GM18907 (cell line): ENCODE measurements around the gene RNF39.
"Not testable (repeated sequence)": the region's sequence is repeated elsewhere in the genome, so short reads cannot be mapped to it uniquely, and the experiment has no call there.

Source experiments
- ATAC-seq: cut with Tn5 transposase; IDR thresholded peaks from one replicate; pipeline ENCODE4 v1.9.1; 2021; ENCODE audit warnings: mild to moderate bottlenecking, moderate library complexity; ENCODE audit not compliant: unreplicated experiment

RNF39 gene

DNA sequence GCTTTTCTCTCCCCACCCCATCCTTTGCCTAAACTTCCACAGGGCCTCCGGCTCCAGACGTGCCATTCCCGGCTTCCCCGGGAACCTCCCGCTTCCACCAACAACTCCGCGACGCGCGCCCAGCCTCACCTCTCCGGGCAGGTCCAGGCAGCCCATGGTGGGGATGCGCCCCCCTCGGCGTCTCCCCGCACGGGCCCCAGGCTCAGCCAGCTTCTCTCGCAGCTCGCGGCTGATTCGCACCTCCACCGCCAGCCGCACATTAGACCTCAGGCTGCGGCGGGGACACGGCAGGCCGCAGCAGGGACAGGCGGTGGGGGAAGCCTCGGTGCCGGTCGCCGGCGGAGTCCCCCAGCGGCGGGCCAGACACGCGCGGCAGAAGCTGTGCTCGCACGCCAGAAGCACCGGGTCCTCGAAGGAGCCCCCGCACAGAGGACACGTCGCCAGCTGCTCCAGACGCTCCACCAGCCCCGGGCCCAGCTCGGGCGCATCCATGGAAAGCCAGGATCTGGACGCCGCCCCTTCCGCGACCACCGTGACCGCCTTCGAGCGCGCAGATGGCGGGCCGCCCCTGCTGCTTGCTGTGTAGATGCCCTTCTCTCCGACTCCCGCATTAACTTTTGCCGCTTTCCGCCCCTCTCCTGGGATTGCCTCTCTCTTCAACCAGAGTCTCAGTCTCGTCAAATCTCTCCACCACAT is at the start of gene RNF39:
RNF39 (minus strand) TSS at position 676 of the 696 bp plus-strand sequence; CDS start at position 492, 184 bp downstream.
- ATAC-seq = no peak

- no peak for ATAC-seq
Measured at GRCh38 chr6:30122515-30122914, 46.9 kb upstream of the RNF39 start.

- ATAC-seq = no peak
Measured at GRCh38 chr6:30121446-30122366, 46.1 kb upstream of the RNF39 start.

DNA sequence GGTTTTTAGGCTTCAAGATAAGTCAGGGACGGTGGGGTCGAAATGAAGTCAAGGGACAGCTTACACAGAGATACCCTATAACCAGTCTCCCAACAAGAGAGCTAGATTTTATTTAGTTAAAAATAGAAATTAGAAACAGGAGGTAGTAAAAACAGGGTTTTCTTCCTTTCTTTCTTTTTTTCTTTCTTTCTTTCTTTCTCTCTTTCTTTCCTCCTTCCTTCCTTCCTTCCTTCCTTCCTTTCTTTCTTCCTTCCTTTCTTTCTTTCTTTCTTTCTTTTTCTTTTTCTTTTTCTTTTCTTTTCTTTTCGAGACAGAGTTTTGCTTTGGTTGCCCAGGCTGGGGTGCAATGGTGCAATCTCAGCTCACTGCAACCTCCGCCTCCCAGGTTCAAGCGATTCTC is 43.1 kb upstream of the RNF39 start:
- ATAC-seq = not testable (repeated sequence)

DNA sequence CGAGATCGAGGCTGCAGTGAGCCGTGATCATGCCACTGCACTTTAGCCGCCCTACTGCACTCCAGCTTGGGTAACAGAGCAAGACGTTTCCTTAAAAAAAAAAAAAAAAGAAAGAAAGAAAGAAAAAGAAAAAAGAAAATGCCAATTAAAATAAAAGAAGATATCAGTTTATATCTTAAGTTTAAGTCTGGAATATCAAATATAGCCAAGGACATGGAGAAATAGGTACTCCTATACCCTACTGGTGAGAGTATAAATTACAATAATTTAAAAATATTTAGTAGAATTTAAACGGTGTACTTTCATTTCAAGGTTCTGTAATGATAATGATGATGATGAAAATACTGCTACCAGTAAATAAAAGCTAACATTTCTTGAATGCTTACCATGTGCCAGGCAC is 41.2 kb upstream of the RNF39 start:
- no peak for ATAC-seq

GRCh38 chr6:30113841-30114240 is 38.3 kb upstream of the RNF39 start:
- no peak for ATAC-seq

DNA sequence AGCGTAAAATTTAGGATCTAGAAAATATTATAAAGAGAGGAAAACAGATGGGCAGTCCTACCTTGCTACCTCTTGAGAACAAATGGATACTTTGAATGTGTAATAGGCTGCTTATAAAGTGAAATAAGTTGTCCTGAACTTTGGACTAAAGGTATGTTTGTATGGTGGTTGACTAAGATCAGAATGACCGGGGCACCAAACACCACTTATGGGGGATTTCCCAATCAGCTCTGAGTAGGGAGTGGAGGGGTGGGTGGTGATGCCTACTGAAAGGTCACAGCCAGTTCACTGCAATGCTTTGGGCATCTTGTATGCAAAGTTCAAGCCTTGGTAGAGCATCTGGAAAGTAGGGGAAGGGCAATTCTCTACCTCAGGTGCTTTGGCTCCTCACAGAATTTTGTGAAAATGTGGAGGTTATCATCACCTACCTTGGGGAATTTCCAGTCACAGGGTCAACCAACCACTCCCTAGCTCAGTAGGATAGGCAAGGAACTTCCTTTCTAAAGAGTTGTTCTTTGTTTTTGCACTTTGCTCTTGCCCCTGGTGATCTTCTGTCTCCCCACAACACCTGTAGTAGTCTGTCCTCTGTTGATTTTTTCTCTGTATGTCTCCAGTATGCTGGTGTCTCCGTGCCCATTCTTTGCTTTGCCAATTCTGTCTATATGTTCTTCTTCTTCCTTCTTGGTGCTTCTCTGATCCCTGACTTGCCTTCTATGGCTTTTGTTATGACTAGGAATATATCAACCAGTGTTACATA is 37.6 kb upstream of the RNF39 start, which contains the start of gene TRIM31:
TRIM31 (minus strand) TSS at position 88 of the 757 bp plus-strand sequence. CDS start 285 bp downstream, outside the sequence.
- ATAC-seq = peak; percentile 84

DNA sequence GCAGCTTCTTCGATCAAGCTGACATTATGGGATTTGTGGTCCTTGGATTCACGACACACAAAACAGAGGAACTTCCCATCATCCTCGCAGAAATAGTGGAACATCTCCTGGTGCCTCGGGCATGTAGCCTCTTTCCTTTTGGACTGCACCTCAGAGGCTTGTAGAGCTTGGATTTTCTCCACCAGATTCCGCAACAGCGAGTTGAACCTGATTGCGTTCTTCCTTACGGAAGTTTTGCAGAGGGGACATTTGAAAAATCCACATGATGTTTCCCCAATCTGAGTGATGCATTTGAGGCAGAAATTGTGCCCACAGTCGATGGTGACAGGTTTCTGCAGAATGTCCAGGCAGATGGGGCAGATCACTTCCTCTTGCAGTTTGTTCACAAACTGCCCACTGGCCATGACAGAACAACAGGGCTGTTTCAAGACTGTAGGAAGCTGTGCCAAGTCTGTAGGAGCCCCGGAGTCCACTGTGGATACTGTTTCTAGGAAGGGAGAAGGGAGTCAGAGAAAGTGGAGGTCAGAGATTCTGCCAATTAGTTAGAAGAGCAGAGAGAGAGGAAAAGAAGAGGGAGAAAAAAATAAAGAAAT is 36.9 kb upstream of the RNF39 start:
- ATAC-seq = no peak

GRCh38 chr6:30111266-30111856 is 35.8 kb upstream of the RNF39 start:
- ATAC-seq = no peak

GRCh38 chr6:30104661-30105060 is 29.1 kb upstream of the RNF39 start:
- no peak for ATAC-seq

DNA sequence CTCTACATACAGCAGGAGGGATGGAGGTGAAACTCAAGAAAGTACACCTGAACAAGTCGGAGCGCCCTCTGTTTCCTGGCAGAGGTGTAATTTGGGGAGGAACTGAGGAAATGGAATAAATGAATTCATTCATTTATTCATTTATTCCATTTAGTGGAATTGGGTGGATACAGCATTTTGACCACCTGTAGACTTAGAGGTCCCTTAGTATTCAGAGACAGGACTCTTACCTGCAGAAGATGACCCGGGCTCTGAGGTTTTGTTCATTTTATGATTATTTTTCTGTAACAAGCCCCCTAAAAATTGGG is 28.3 kb upstream of the RNF39 start:
- no peak for ATAC-seq

- peak; percentile 70 for ATAC-seq
Measured at GRCh38 chr6:30102970-30103871, 27.7 kb upstream of the RNF39 start.

DNA sequence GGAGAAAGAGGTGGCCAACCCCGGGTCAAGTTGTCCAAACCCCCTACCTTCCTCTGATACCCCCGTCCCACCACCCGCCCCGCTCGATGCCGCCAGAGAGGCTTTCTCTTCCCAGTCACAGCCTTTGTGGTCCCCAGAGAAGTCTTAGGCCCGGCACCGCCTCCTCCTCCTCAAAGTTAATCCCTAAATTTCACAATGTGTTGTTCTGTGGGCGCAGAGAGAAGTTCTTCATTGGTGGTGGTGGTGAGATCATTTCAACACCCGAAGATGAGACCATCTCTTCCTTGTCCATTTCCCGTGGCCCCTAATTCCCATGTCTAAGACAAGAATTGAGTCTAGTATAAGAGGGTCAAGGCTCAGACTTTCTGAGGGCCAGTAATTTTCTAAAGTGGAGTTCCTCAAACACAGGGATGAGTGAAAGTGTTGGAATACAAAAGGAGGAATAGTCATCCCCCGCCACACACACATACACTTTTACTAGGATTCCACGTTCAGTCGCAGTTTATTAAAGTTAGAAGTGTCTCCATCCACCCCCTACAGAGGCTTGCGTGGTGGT is 26.9 kb upstream of the RNF39 start:
- ATAC-seq = no peak

- ATAC-seq = peak; percentile 53
Measured at GRCh38 chr6:30101444-30102413, 26.2 kb upstream of the RNF39 start.

DNA sequence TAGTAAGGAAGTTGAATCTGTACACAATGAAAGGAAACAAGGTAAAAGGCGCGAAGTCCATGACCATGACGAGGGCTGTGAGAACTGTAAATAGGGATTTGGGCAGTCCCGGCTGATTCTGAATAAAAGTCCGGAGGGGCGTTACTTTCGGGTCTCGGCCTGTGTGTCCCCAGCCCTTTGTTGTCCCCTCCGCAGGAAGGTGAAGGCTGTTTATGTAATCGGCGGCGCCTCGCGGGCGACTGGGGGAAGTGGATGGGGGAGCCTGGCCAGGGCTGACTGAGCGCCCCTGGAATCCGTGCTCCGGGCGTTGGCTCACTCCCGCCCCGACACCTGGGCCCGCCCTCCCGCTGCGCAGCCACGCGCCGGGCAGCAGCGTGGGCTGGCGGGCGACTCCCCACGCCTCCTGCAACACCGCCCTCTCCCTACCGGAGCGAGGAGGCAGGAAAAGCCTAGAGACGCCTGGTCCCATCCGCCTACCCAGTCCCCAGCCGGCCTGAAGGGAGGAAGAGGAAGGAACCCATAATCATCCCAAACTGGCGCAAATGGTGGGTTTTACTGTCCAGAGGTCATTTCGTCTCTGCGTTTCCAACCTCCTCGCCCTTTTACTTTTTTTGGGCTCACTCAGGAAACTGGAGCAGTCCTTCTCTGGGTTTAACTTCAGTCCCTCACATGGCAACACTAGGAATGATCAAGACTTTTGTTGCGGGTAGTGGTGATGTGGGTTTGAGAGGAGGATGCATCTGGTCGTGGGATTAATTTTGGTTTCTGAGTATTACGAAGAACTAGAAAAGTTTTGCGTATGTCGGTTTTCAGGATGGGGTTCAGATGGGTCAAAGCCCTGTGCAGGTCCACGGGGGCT is 25.2 kb upstream of the RNF39 start:
- no peak for ATAC-seq

DNA sequence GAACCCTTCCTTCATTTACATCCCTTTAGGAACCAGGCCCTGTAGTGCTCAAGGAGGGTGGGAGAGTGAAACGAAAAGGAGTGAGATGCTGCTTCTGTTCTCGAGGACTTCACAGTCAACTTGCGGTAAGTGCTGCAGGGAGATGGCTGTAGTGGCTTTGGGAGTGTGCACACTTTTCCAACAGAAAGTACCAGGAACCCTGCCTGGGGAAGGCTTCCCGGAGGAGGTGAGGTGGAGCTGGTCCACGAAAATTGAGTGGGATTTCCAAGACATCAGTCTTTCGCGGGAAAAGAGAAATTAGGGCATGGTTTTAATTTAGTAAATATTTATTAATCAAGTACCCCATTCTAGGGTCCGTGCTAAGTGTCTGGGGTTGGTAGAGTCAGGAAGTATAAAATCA is 24.6 kb upstream of the RNF39 start:
- no peak for ATAC-seq
